ENCODE results near the gene SPRYD3.

Gene SPRYD3

DNA sequence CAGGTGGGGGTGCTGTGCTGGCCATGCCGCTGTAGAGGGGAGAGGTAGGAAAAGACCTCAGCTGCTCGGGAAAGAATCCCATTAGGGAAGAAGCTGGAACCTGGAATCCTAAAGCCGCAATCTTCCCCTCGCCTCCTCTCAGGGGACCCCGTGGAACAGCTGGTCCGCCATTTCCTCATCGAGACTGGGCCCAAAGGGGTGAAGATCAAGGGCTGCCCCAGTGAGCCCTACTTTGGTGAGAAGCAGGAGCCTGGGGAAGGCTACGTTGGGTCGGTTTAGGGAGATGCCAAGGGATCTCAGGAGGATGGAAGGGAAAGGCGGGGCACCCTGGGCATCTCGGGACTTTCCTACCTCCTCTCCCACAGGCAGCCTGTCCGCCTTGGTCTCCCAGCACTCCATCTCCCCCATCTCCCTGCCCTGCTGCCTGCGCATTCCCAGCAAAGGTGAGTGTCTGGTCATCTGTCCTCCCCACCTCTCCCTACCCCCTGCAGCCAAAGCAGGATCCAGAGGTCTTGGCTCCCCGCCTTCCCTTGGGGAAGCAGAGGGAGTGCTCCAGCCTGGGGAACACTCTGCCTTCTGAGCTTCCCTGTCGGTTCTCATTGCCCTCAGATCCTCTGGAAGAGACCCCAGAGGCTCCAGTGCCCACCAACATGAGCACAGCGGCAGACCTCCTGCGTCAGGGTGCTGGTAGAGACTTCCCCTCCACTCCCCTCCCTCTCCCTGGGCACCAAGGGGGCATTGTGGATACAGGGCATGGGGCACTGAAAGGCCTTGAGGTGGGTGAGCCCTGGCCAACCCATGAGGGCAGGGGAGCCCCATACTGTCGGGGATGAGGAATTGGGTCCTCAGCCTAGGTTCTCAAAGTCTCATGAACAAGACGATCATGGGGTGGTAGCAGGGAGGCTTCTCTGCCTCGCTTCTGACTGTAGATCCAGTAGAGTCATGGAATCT is 16.9 kb downstream of the SPRYD3 start:
- DNase-seq = no peak

DNA sequence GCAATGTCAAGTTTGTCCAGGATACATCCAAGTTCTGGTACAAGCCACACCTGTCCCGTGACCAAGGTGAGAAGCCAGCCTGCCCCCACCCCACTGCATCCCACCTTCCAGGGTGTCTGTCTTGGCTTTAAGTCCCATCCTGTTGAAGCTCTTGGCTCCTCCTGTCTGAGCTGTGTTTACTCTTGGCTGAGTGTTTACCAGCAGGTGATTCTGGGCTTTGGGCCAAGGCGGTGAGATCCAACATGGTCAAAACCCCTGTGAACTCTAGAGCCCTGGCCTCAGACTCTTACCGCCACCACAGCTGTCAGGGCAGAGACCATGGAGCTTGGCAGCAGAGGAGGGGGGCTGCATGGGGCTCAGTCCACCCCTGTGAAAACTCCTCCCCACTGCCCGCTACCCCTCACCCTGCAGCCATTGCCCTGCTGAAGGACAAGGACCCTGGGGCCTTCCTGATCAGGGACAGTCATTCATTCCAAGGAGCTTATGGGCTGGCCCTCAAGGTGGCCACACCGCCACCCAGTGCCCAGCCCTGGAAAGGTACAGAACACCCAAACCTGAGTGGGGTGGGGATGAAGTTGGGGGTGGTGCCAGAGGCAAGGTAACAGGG is 17.7 kb downstream of the SPRYD3 start:
- no peak for DNase-seq

DNA sequence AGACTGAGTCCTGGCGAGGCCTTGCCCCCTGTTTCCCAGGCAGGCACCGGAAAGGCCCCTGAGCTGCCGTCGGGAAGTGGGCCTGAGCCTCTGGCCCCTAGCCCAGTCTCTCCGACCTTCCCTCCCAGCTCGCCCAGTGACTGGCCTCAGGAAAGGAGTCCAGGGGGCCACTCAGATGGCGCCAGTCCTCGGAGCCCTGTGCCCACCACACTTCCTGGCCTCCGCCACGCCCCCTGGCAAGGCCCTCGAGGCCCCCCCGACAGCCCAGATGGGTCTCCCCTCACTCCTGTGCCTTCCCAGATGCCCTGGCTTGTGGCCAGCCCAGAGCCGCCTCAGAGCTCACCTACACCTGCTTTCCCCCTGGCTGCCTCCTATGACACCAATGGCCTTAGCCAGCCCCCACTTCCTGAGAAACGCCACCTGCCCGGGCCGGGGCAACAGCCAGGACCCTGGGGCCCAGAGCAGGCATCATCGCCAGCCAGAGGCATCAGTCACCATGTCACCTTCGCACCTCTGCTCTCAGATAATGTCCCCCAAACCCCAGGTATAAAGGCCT is 18.4 kb downstream of the SPRYD3 start:
- no peak for DNase-seq

DNA sequence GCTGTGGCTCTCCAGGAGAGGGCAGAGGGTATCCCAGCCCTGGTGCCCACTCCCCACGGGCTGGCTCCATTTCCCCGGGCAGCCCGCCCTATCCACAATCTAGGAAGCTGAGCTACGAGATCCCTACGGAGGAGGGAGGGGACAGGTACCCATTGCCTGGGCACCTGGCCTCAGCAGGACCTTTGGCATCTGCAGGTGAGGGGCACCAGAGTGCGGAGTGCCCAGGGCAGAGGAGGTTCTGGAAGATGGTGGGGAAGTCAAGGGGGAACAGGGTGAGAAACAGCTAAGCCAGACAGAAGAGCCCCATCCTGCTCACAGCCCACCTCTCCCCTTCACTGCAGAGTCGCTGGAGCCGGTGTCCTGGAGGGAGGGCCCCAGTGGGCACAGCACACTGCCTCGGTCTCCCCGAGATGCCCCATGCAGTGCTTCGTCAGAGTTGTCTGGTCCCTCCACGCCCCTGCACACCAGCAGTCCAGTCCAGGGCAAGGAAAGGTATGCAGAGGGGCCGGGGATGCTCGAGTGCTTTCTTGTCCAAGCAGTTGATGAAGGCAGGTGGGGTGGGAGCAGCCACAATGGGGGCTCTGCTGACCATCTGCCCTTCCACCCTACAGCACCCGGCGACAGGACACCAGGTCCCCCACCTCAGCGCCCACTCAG is 19.0 kb downstream of the SPRYD3 start:
- no peak for DNase-seq

DNA sequence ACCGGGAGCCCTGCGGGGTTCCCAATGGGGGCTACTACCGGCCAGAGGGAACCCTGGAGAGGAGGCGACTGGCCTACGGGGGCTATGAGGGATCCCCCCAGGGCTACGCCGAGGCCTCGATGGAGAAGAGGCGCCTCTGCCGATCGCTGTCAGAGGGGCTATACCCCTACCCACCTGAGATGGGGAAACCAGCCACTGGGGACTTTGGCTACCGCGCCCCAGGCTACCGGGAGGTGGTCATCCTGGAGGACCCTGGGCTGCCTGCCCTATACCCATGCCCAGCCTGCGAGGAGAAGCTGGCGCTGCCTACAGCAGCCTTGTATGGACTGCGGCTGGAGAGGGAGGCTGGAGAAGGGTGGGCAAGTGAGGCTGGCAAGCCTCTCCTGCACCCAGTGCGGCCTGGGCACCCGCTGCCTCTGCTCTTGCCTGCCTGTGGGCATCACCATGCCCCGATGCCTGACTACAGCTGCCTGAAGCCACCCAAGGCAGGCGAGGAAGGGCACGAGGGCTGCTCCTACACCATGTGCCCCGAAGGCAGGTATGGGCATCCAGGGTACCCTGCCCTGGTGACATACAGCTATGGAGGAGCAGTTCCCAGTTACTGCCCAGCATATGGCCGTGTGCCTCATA is 19.6 kb downstream of the SPRYD3 start:
- no peak for DNase-seq

DNA sequence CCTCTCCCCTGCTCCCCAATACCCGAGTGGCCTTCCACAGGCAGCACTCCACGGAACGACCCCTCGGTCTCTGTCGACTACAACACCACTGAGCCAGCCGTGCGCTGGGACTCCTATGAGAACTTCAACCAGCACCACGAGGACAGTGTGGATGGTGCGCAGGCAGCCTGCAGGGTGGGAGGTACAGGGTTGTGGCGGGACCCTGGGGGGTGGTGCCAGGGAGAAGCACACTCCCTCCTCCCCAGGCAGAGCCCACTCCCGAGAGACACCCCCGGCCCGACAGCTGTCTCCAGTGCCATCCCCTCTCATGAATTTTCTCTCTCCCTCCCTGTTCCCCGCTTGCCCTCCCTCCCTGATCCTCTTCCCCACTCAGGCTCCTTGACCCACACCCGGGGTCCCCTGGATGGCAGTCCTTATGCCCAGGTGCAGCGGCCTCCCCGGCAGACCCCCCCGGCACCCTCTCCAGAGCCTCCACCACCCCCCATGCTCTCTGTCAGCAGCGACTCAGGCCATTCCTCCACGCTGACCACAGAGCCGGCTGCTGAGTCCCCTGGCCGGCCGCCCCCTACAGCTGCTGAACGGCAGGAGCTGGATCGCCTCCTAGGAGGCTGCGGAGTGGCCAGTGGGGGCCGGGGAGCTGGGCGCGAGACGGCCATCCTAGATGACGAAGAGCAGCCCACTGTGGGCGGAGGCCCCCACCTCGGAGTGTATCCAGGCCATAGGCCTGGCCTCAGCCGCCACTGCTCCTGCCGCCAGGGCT is 20.3 kb downstream of the SPRYD3 start:
- no peak for DNase-seq

DNA sequence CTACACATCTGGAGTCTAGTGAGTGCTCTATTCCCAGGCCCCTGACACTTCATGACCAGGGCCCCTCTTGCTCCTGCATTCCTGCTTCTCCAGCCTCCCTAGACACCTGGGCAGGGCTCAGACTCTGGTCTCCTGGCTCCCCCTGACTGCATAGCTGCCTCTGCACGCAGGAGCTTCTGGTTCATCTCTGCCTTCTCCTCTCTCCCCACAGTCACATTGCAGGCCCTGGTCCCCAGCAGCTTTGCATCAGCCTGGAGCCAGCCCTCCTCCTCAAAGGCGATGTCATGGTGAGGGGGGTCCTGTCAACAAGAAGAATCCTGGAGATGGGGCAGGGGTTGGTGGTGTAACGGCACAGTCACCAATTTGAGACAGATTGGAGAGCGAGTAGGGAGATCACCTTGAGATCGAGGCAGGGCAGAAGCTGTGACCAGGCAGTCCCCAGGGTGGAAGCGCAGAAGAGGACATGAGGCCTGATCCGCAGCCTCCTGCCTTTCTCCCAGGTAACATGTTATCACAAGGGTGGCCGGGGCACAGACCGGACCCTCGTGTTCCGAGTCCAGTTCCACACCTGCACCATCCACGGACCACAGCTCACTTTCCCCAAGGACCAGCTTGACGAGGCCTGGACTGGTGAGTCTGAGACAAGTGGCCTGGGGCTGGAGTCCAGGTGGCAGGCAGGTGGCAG is 21.2 kb downstream of the SPRYD3 start:
- DNase-seq = no peak

DNA sequence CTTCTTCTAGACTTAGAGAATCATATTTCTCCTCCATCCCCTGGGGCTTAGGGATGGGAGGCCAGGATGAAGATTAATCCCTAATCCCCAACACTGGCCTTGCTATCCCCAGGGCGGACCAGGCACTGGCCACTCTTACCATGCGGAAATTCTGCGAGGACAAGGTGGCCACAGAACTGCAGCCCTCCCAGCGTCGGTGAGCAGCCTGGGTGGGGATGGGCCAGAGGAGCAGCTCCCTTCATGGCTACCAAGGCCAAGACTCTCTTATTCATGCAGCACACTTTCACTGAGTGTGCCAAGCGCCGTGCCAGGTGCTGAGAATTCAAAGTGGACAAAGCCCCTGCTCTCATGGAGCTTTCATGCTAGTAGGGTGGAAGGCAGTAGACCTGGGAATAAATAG is 22.3 kb downstream of the SPRYD3 start:
- no peak for DNase-seq

DNA sequence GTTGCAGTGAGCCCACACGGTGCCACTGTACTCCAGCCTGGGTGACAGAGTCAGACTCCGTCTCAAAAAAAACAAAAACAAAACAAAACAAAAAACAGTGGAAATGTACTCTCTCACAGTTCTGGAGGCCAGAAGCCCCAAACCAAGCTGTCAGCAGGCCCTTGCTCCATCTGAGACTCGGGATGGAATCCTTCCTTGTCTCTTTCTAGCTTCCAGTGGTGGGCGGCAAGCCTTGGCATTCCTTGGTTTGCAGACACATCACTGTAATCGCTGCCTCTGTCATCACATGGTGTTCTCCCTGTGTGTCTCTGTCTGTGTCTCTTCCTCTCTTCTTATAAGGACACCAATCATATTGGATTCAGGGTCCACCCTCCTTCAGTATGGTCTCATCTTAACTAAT is 22.9 kb downstream of the SPRYD3 start:
- no peak for DNase-seq

DNA sequence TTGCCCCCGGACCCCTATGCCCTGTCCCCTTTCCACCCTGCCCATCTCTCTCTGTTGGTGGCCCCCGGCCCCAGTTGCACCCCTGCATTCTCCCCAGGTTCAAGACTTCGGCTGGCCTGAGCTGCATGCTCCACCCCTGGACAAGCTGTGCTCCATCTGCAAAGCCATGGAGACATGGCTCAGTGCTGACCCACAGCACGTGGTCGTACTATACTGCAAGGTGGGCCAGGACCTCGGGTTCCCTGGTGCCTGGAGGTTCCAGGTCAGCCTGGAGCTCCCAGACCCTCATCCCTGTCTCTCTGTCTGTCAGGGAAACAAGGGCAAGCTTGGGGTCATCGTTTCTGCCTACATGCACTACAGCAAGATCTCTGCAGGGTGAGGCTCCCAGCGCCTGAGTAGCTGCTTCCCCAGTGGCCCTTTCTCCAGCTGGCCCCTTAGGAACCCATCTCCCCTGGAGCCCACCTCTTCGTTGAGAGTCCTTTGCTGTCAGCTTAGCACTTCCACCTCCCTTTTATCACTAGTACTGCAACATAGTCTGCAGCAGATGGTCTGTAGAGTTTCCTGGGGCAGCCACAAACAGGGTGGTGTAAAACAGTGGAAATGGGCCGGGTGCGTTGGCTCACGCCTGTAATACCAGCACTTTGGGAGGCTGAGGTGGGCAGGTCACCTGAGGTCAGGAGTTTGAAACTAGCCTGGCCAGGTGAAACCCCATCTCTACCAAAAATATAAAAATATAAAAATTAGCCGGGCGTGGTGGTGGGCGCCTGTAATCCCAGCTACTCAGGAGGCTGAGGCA is 23.5 kb downstream of the SPRYD3 start:
- no peak for DNase-seq

DNA sequence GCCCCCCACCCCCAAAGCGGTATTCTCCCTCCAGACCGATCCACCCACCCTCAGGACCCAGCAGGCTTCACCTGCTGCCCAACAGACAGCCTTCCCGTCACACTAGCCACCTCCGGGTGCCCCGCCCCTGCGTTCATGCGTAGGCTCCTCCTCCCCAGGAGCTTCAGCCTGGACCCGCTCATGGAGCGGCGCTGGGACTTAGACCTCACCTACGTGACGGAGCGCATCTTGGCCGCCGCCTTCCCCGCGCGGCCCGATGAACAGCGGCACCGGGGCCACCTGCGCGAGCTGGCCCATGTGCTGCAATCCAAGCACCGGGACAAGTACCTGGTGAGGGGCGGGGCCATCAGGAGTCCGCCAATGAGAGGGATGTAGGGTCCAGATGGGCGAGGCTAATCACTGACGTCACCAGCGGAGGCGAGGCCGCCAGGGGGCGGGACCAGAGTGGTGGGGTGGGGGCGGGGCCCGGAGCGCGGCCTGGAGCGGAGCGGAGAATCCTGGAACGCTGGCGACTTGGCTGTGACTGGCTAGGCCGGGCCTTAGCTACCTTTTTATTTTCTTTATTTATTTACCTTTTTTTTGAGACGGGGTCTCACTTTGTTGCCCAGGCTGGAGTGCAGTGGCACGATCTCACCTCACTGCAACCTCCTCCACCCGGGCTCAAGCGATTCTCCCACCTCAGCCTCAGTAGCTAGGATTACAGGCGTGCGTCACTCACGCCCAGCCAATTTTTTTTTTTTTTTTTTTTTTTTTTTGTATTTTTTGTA is 24.9 kb downstream of the SPRYD3 start:
- DNase-seq = peak; percentile 93

DNA sequence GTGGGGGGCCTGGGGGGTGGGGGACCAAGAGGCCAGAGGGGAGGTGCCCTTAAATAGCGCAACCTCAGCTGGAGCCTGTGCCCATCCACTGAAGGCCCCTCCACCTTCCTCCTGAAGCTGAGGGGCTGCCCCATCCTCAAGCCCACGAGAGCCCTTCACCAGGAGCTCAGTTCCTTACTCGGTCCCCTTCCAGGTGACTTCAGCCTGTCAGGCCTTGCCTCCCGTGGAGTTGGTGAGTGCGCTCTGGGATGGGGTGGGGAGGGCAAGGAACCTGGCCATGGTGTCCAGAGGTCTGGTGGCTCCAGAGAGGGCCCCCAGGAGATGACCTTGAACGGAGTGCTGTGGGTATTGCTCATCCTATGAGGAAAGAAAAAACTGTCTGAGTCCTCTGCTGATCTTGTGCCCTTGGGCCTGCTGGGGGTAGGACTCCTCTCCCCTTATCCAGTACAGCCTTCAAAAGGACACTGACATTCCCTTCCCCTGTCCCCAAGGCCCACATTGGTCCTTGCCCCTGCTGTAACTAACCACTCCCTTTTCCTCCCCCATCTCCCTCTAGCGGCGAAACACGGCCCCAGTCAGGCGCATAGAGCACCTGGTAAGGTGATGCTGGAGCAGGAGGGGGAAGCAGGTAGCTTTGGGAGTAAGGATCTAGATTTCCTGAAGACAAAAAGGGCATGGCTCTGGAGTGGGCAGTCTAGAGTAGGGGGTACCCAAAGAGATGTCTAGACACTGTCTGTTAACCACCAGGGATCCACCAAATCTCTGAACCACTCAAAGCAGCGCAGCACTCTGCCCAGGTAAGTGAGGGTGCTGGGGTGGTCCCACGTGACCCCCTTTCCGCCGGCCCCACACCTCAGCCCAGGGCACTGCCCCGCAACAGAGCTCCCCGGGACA is 25.7 kb downstream of the SPRYD3 start:
- peak; percentile 49 for DNase-seq

DNA sequence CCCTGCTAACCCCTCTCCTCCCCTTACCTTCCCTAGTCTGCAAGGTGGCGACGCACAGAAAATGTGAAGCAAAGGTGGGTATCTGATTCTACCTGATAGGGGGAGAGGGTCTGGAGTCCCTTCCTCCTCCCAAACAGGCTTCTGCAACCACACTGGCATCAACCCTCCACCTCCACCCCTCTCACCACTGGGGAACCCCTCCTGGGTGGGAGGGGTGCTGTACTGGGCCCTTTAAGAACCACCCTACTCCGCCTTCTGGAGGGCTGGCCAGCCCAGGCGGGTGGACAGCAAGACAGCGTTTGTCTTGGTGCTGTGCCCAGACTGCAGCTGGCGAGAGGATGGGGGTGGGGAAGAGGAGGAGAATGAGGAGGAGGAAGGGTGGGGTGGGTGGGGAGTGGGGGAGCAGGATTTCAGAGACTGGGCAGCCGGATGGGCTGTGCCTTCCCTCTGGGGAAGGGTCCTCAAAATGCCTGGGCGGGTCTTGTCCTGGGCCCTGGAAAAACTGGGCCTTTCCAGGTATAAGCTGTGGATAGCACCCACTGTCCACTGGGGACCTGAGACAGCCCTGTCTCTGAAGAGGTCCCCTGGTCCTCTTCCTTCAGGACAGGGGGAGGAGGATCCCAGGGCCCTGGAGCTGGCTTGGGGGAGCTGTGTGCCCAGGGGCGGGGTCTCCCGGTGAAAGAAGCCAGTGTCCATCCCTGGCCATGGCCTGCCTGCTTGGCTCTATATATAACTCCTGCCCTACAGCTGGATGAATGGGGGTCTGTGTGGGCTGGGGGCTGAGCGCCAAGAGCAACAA is 26.6 kb downstream of the SPRYD3 start:
- DNase-seq = no peak

DNA sequence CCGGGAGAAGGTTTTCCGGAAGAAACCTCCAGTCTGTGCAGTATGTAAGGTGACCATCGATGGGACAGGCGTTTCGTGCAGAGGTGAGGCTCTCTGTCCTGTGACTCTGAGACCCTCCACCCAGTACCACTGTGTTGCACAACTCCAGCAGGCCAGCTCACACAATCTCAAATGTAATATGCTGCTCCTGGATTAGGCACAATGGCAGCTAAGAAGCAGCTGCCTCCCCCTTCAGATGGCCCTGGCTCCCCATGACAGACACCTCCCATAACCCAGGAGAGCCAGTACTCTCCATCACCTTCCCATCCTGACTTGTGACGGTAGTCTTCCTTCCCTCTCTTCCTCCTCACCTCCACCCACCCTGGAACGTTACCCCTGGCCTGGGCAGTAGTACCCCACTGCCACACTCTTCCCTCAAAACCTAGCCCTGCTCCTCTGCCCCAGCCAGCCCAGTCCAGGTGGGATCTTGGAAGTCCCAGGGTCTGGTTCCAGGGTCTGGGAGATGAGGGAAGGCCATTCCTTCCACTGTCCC is 27.2 kb downstream of the SPRYD3 start:
- no peak for DNase-seq

DNA sequence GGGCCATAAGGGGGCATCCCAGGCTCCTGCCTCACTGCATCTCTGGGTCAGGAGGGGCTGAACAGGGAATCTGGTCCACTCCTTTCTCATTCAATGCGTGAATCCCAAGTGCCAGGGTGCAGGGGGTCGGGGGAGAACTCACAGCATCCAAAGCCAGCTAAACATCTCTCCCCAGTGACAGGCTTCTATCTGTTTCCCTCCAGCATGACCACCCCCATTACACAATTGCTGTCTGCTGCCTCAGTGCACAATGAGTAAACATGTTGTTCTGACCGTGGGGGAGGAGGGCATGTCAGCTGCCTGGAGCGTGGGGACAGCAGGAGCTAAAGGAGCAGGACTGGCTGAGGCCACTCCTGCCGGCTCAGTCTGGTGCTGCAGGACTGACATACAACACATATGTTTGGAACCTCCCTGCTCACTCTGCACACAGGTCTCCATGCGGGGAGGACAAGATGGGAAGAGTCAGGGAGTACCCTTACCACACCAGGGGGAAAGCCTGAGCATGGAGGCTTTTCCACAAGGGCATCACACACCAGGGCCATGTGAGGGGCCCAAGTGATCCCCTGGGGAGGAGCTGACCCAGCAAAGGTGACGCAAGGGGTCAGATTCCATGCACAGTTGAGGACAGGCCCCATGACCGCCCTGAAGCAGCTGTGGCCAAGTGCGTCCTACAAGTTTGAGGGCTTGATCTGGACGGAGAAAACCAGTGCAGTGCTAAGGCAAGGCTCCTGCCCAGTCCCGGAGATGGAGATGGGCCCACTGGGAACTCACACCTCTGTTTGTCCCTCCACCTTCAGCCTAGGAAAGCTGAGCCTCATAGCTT is 27.9 kb downstream of the SPRYD3 start:
- DNase-seq = no peak

DNA sequence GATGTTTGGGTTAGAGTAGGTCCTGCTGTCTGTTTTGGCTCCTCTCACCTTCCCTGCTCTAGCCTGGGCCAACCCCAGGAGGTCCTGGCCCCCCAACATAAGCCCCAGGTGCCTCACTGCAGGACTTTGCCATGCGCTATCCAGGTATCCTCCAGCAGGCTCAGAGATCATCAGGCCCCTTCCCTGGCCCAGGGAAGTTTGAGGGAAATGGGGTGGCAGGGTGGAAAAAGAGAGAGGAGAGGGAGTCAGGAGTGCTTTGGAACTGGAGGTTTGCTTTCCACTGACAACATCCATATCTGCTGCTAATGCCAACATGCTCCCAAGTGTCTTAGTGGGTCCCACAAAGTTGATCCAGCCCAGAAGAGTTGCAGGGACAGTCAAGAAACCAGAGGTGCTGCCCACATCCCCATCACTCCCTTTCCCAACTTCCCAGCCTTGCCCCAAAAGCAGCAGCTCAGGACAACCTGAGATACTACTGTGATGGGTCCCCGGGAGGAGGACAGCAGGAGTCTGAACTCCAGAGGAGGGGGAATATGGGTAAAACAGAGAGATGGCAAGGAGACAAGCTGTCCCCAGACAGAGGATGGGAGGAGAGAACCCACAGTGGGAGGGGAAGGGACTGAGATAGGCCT is 28.6 kb downstream of the SPRYD3 start:
- no peak for DNase-seq
